Transverse colon (tissue), 3 donors: ENCODE measurements around the gene MTR.

Experiments
- POLR2A ChIP-seq: fragments of 450-650 bp; IDR thresholded peaks from one replicate; pipeline ENCODE4 v1.6.1; 2016; ENCODE audit warnings: antibody characterized with exemption, mild to moderate bottlenecking, moderate library complexity
- TF ChIP-seq, protein P1 (sequence below), 5 experiments: fragments of 200-600 bp in 3 of 5; fragments of 450-650 bp in 2 of 5; sonication (generic) in 3 of 5; IDR thresholded peaks; 1 replicate in 2 of 5; 2 replicates in 3 of 5; pipeline ENCODE4 v1.5.1; 2016 to 2017; ENCODE audit warnings: antibody characterized with exemption in 5 of 5, inconsistent platforms in 3 of 5, mild to moderate bottlenecking in 2 of 5, moderate library complexity in 1 of 5

DNA sequence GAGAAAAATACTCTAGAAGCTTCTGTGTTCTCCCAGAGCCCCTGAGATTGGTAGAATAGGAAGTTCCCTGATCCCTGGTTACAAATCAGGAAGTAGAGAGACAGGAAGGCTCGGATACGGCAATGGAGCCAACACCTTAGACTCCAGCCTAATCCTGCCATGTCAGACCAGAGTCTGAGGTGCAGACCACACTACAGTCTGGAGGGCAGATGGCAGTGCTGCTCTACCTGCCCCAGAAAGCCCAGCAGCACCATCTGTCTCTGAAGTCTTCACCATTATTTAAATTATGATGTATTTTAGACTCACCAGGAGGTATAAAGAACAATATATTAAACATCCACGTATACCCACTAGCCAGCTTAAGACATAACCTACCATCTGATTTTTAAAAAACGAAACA lies 93.0 kb downstream of the MTR start:
- TF ChIP-seq, protein P1, sequence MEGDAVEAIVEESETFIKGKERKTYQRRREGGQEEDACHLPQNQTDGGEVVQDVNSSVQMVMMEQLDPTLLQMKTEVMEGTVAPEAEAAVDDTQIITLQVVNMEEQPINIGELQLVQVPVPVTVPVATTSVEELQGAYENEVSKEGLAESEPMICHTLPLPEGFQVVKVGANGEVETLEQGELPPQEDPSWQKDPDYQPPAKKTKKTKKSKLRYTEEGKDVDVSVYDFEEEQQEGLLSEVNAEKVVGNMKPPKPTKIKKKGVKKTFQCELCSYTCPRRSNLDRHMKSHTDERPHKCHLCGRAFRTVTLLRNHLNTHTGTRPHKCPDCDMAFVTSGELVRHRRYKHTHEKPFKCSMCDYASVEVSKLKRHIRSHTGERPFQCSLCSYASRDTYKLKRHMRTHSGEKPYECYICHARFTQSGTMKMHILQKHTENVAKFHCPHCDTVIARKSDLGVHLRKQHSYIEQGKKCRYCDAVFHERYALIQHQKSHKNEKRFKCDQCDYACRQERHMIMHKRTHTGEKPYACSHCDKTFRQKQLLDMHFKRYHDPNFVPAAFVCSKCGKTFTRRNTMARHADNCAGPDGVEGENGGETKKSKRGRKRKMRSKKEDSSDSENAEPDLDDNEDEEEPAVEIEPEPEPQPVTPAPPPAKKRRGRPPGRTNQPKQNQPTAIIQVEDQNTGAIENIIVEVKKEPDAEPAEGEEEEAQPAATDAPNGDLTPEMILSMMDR (IDR thresholded peaks at IDR 0.05): no peak
- no peak for TF ChIP-seq POLR2A
